ENCODE results near the gene RAB17.

RAB17 gene

DNA sequence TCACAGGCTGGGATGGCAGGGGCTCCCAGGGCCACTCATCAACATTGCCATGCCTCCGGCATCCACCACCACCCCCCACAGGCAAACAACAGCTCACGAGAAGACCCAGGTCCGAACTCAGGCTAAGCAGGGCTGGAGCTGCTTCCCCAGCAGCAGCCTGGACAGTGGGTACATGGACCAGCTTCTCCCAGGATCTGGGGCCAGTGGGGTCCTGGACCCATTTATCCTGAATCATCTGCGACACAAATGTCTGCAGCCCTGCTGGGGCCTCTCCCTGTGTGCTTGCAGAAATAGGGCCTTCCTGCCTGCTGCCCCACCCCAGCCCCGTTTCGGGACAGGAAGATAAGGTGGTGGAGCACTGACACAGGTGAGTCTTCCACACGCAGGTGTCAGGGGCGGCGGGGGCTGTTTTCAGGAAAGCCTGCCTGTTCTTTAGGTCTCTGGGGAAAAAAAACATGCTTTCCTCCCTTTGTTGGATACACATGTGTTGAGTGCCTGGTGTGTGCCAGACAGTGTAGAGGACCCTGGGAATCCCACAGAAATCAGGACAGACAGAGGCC lies 19.7 kb downstream of the RAB17 start:
- Mint-ChIP-seq H3K36me3 (ENCODE audit: low read depth) (no peaks in the 10 kb centered on the region), H3K9me3 (no peaks in the 10 kb centered on the region), H3K4me3 (no peak overlapping the region), H3K27me3 (peaks cover 5% of the 10 kb centered on the region), H3K27ac (no peak overlapping the region), H3K4me1 (peaks cover 6% of the 10 kb centered on the region)
- ATAC-seq (no peak), DNase-seq (no peak)

DNA sequence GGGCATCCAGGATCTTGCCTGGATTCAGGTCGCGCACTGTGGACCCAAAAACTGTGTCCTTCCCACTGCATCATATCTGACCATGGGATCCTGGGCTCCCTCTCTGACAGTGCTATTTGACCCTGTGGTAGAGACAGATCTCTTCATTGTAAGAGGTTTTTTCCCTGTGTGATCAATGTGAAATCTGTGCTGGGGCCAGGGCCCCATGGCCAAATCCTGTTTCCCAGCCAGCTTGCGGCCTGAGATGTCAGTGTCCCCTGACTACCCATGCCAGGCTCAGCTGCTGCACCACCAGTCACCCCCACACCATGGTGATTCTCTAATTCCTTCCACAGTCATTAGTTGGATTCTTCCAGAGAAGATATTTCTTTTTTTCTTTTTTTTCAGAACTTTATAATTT lies 20.6 kb downstream of the RAB17 start:
- H3K36me3 Mint-ChIP-seq (ENCODE audit: low read depth): no peaks in the 10 kb centered on the region
- H3K4me1 Mint-ChIP-seq: peaks cover 6% of the 10 kb centered on the region
- no peak for DNase-seq
- no peak for ATAC-seq
- no peak overlapping the region for H3K4me3 Mint-ChIP-seq
- H3K9me3 Mint-ChIP-seq: no peaks in the 10 kb centered on the region
- H3K27ac Mint-ChIP-seq: no peak overlapping the region
- peaks cover 5% of the 10 kb centered on the region for H3K27me3 Mint-ChIP-seq

DNA sequence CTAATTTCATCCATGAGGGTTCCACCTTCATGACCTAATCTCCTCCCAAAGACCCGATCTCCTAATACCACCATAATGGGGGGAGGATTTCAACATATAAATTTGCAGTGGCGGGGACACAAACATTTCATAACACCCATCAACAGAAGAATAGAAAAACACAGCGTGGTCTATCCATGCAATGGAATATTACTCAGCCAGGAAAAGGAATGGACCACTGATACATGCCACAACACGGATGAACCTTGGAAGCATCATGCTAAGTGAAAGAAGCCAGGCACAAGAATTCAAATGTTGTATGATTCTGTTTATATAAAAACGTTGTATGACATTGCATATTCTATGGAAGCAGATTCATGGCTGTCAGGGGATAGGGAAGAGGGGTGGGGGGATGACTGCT lies 21.5 kb downstream of the RAB17 start:
- no peak for DNase-seq
- Mint-ChIP-seq H3K27me3 (peaks cover 7% of the 10 kb centered on the region), H3K9me3 (no peaks in the 10 kb centered on the region), H3K4me3 (no peak overlapping the region), H3K4me1 (peaks cover 6% of the 10 kb centered on the region), H3K36me3 (ENCODE audit: low read depth) (no peaks in the 10 kb centered on the region), H3K27ac (no peak overlapping the region)
- no peak for ATAC-seq

DNA sequence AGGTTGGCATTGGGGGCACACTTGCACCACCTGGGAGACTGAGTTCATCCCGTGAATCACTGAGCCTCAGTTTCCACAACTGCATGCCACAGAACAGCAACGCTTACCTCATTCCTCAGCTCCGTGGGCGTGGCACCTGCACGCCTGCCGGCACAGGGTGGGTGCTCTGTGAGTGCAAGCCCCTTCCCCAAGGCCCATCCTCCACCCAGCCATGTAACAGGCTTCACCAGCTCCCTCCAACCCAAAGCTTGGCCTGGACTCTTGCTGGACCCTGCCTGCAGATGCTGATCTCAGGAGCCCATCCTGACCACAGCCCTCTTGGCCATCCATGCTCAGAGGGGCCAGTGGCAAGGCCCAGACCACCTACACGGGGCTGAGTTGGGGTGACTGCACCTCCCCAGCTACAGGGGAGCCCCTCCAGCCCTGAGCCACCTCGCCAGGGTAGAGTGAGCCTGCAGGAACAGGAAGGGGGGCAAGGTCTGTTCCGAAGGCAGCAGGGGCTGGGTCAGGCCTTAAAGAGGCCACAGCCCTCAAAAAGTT lies 22.3 kb downstream of the RAB17 start:
- Mint-ChIP-seq H3K27me3 (peaks cover 7% of the 10 kb centered on the region), H3K36me3 (ENCODE audit: low read depth) (no peaks in the 10 kb centered on the region), H3K27ac (no peak overlapping the region), H3K9me3 (no peaks in the 10 kb centered on the region), H3K4me1 (peaks cover 6% of the 10 kb centered on the region), H3K4me3 (no peak overlapping the region)
- DNase-seq (no peak), ATAC-seq (no peak)

DNA sequence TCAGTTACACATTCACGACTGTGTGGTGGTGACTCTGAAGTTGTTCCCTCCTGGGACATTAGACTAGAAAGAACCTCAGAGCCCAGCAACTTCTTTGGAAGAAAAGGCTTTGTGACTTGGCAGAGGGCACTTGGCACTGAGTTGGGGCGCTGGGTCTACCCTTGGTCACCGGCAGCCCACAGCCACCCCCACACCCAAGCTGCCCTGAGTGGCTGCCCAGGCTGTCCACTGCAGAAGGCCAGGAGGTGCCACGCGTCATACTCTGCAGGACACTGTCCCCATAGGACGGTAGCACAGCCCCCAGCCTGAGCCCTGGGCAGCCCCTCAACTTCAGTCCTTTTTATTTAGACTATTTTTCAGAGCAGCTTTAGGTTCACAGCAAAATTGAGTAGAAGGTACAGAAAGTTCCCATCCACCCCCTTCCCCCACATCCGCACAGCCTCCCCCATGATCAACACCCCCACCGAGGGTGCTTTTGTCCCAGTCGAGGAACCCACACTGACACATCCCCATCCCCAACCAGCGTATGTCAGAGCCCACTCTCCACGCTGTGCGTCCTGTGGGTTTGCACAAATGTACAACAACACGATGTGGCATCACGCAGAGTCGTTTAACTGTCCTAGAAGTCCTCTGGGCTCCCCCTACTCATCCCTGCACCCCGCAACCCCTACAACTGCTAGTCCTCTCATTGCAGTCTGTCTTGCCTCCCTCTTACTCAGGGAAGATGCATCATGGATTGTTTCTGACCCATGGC lies 23.1 kb downstream of the RAB17 start:
- Mint-ChIP-seq H3K9me3 (no peaks in the 10 kb centered on the region), H3K4me3 (no peak overlapping the region), H3K27ac (no peak overlapping the region), H3K4me1 (peaks cover 6% of the 10 kb centered on the region), H3K27me3 (peaks cover 7% of the 10 kb centered on the region), H3K36me3 (ENCODE audit: low read depth) (no peaks in the 10 kb centered on the region)
- DNase-seq: no peak
- no peak for ATAC-seq

DNA sequence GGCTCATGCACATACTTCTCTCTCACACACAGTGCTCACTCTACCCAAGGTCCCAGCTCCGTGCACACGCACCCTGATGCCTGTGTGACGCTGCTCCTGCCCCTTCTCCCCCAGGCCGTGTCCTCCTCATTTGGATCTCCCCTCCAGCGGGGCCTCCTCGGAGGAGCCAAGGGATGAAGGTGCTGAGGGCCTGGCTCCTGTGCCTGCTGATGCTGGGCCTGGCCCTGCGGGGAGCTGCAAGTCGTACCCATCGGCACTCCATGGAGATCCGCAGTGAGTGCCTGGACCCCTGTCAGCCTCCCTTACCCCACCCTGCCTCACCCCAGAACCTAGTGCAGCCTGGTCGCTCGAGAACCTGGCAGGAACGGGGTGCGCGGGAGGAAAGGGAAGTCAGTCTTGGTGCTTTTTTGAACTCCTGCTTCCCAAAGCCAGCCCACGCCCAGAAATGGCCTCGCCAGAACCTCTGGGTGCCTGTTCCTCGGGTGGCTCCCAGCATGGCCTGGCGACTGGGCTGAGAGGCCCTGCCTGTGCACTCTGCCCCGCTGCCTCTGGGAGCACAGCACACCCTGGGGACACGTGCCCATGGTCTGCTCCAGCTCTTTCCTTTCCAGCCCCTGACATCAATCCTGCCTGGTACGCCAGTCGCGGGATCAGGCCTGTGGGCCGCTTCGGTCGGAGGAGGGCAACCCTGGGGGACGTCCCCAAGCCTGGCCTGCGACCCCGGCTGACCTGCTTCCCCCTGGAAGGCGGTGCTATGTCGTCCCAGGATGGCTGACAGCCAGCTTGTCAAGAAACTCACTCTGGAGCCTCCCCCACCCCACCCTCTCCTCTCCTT lies 23.9 kb downstream of the RAB17 start, which contains the start of gene PRLH:
Gene PRLH (plus strand): TSS at position 174 of the 835 bp plus-strand sequence. CDS start 0 bp downstream, at position 174.
- H3K27me3 Mint-ChIP-seq: peaks cover 2% of the 10 kb centered on the region
- no peak for ATAC-seq
- H3K4me1 Mint-ChIP-seq: peaks cover under 1% of the 10 kb centered on the region
- H3K9me3 Mint-ChIP-seq: no peaks in the 10 kb centered on the region
- DNase-seq: no peak
- H3K36me3 Mint-ChIP-seq (ENCODE audit: low read depth): no peaks in the 10 kb centered on the region
- no peak within 1 kb of the TSS for H3K4me3 Mint-ChIP-seq
- H3K27ac Mint-ChIP-seq: no peak within 1 kb of the TSS

DNA sequence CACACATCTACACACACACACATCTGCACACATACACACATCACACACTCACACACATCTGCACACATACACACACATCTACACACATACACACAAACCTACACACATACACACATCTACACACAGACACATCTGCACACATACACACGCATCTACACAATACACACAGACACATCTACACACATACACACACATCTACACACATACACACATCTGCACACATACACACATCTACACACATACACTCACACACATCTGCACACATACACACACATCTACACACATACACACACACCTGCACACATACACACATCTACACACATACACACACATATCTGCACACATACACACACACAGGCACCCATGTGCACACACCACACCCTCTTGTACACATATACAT lies 24.6 kb downstream of the RAB17 start:
- H3K27ac Mint-ChIP-seq: no peak overlapping the region
- H3K9me3 Mint-ChIP-seq: no peaks in the 10 kb centered on the region
- ATAC-seq: no peak
- no peaks in the 10 kb centered on the region for H3K4me1 Mint-ChIP-seq
- no peaks in the 10 kb centered on the region for H3K36me3 Mint-ChIP-seq (ENCODE audit: low read depth)
- DNase-seq: no peak
- peaks cover 2% of the 10 kb centered on the region for H3K27me3 Mint-ChIP-seq
- no peak overlapping the region for H3K4me3 Mint-ChIP-seq

DNA sequence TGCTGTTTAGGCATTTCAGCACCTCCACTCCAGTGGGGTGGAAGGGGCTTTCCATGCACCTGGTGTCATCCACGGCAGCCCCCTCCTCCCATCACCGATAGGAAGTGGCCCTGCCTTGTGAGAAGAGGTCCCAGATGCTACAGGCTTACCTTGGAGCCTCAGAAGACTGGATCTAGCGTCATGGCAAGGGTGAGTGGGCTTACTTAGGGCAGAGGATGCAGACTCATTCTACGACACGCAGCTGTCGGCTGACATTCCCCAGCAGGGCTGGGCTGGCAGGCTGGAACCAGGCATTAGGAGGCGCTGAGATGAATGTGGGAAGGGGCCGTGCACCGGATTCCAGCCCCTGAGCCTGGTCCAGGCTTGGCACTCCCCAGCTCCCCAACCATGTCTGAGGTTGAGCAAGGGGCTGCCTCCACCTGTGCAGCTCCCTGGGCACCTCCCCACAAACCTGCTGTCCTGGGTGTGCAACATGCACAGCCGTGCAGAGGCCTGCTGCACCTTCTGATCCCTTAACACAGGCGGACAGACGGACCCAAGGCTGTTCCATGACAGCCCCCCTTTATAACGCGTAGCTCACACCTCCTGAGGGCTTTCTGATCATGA lies 25.9 kb downstream of the RAB17 start:
- Mint-ChIP-seq H3K36me3 (ENCODE audit: low read depth) (no peaks in the 10 kb centered on the region), H3K4me3 (no peak overlapping the region), H3K9me3 (no peaks in the 10 kb centered on the region), H3K4me1 (no peaks in the 10 kb centered on the region), H3K27me3 (peaks cover 4% of the 10 kb centered on the region), H3K27ac (no peak overlapping the region)
- ATAC-seq: no peak
- no peak for DNase-seq

DNA sequence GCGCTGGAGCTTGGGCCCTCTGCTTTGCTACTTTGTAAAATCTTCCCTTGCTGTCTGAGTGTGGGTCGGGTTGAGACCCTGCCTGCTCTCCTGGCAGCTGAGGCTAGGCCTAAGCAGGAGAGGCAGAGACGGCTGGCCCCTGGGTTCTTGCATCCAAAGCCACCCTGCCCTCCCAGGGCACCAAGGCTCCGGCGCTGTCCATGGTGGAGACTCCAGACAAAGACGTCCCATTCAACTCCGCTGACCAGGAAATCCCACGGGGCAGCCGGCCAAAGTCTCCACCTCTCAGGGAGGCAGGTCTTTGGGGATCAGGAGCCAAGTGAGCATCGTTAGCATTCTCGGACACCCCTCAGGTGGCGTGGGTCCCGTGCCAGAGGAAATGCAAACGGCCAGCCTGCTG lies 26.7 kb downstream of the RAB17 start:
- ATAC-seq: no peak
- no peak for DNase-seq
- Mint-ChIP-seq H3K4me1 (no peaks in the 10 kb centered on the region), H3K4me3 (no peak overlapping the region), H3K9me3 (no peaks in the 10 kb centered on the region), H3K27ac (no peak overlapping the region), H3K36me3 (ENCODE audit: low read depth) (no peaks in the 10 kb centered on the region), H3K27me3 (peaks cover 4% of the 10 kb centered on the region)

DNA sequence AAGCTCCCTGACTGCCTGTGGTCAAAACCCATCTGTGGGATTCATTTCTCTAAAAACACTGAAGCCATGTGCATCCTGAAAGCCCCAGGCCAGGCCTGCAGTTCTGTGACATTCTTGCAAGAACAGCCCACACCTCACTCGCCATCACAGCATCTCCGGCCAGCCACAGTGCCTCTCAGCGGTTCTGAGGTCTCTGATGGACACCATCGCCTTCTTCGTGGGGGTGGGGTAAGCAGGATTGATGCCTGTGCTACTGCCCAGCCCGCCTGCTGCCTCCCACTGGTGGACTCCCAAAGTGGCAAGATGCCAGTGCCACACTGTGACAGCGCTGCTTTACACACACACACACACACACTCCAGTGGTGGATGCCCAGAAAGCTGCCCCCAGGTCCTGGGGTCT lies 29.3 kb downstream of the RAB17 start:
- Mint-ChIP-seq H3K4me1 (peaks cover 10% of the 10 kb centered on the region), H3K27ac (no peak overlapping the region), H3K9me3 (peaks cover 2% of the 10 kb centered on the region), H3K4me3 (no peak overlapping the region), H3K36me3 (ENCODE audit: low read depth) (no peaks in the 10 kb centered on the region), H3K27me3 (peaks cover 14% of the 10 kb centered on the region)
- no peak for DNase-seq
- no peak for ATAC-seq

DNA sequence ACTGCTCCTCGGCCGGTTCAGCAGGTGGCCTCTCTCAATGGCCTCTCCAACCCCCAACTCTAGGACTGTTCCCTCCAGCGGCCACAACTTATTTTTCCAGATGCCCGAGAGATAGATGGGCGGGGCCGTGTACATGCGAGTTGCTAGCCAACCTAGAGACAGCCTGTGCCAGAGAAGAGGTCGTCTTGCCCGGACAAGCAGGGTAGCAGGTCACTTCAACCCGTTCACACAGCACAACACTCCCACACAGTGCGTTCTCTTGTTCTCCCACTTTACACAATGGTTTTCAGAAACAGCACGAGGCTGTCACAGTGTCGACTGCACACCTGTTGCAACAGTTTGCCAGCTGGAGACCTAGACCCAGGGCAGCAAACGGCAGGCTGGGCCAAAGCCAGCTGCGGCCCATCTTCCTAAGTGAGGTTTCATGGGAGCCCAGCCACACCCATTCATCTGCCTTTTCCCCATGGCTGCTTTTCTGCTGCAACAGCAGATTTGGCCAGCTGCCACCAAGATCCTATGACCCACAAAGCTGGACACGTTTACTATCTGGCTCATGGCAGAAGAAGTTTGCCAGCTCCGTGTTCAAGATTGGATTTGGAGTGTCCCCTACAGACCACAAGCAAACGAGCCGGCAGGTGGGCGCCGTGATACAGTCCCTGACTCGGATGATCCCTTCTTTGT lies 31.4 kb downstream of the RAB17 start:
- H3K27me3 Mint-ChIP-seq: peaks cover 15% of the 10 kb centered on the region
- no peak overlapping the region for H3K4me3 Mint-ChIP-seq
- DNase-seq: no peak
- H3K9me3 Mint-ChIP-seq: peaks cover 10% of the 10 kb centered on the region
- ATAC-seq: no peak
- no peaks in the 10 kb centered on the region for H3K36me3 Mint-ChIP-seq (ENCODE audit: low read depth)
- peaks cover 10% of the 10 kb centered on the region for H3K4me1 Mint-ChIP-seq
- H3K27ac Mint-ChIP-seq: no peak overlapping the region

DNA sequence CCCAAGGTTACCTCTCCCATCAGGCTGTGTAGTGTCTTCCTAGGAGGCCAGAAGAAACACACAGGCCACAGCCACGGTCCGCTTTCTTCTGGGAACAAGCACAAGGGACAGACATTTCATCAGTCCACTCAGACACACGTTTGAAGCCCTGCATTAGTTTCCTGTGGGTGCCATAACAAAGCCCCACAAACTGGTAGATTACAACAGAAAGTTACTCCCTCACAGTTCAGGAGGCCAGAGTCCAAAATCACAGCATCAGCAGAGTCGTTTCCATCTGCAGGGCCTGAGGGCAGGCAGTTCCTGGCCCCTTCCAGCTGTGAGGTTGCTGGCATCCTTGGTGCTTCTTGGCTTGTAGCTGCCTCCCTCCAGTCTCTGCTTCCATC lies 32.9 kb downstream of the RAB17 start:
- Mint-ChIP-seq H3K4me1 (peaks cover 10% of the 10 kb centered on the region), H3K36me3 (ENCODE audit: low read depth) (no peaks in the 10 kb centered on the region), H3K9me3 (peaks cover 10% of the 10 kb centered on the region), H3K27ac (no peak overlapping the region), H3K4me3 (no peak overlapping the region), H3K27me3 (peaks cover 15% of the 10 kb centered on the region)
- DNase-seq (no peak), ATAC-seq (no peak)

DNA sequence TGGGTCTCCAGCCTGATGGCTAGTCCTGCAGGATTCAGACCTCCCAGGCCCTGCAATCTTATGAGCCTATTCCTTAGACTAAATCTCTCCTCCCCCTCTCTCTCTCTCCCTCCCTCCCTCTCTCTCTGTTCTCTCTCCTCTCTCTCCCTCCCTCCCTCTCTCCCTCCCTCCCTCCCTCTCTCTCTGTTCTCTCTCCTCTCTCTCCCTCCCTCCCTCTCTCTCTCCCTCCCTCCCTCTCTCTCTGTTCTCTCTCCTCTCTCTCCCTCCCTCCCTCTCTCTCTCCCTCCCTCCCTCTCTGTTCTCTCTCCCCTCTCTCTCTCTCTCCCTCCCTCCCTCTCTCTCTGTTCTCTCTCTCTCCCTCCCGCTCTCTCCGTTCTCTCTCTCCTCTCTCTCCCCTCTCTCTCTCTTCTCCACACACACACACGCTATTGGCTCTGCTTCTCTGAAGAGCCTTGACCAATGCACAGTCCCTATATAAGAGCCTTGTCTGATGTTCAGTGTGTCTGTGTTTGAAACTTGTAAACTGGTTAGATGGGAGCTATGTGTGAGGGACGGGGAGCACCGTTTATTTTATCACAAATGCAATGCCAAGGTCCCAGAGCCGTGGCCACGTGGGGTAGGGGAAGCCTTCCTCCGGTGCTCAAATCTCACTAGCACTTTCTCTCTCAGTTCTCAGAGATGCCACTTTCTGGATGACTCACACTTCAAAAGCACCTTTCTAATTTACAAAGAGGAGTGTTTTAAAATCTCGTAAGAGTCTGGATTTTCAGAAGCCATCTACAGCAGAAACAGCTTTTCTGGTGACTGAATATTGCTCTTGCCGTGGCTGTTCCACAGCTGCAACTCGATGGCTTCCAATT lies 33.5 kb downstream of the RAB17 start:
- Mint-ChIP-seq H3K27me3 (peaks cover 15% of the 10 kb centered on the region), H3K27ac (no peak overlapping the region), H3K4me1 (peaks cover 10% of the 10 kb centered on the region), H3K36me3 (ENCODE audit: low read depth) (no peaks in the 10 kb centered on the region), H3K9me3 (peaks cover 10% of the 10 kb centered on the region), H3K4me3 (no peak overlapping the region)
- peak; percentile 71 for ATAC-seq
- DNase-seq: no peak

All from activated naive CD8-positive, alpha-beta T cell treated with anti-CD3 and anti-CD28 coated beads, Interleukin-2, amount 50 U/mL, for 24 hours (primary cell).